Measurements from ENCODE around the gene MMD.
A peak's percentile ranks its signal among the peaks of the same experiment; 100 is the strongest.
"Not testable (repeated sequence)": the region's sequence is repeated elsewhere in the genome, so short reads cannot be mapped to it uniquely, and the experiment has no call there.

The MMD gene

DNA sequence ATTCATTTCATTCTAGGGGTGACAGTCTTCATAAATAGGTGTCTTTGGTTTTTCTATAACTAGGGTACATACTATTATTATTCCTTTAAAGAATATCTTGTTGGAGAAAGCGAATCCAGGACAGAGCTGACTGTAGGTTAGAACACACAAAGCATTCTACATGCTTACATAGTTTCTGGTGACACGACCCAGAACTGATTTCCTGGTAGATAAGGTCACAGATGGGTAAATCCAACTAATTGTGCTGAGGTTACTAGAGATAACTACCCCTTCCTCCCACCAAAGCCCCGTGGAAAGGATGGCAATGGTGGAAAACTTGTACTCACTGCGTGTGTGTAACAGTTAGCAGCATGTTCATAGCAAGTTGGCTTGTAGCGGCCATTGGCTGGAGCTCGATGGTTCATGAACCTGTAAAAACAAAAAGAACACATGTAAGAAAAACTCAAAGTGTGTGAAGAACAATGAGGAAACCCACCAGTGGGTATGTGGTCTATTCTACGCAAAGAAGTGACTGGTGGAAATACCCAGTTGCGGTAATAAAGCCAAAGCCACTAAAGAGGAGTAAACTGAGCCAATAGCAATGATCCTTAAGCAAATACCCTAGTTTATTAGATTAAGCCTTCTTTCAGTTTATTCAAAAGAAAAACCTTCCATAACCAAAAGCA is 7.7 kb downstream of the MMD start:
- no peak for DNase-seq (ENCODE audit: low read depth in 2 of 2)
- no peak overlapping the region for H3K4me3 ChIP-seq (replicated peaks in 1 of 2; ENCODE audit: low read depth in 2 of 2, low read length in 2 of 2)
- TF ChIP-seq, protein P1, sequence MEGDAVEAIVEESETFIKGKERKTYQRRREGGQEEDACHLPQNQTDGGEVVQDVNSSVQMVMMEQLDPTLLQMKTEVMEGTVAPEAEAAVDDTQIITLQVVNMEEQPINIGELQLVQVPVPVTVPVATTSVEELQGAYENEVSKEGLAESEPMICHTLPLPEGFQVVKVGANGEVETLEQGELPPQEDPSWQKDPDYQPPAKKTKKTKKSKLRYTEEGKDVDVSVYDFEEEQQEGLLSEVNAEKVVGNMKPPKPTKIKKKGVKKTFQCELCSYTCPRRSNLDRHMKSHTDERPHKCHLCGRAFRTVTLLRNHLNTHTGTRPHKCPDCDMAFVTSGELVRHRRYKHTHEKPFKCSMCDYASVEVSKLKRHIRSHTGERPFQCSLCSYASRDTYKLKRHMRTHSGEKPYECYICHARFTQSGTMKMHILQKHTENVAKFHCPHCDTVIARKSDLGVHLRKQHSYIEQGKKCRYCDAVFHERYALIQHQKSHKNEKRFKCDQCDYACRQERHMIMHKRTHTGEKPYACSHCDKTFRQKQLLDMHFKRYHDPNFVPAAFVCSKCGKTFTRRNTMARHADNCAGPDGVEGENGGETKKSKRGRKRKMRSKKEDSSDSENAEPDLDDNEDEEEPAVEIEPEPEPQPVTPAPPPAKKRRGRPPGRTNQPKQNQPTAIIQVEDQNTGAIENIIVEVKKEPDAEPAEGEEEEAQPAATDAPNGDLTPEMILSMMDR (IDR thresholded peaks at IDR 0.05; ENCODE audit: low read depth, low read length) = no peak

DNA sequence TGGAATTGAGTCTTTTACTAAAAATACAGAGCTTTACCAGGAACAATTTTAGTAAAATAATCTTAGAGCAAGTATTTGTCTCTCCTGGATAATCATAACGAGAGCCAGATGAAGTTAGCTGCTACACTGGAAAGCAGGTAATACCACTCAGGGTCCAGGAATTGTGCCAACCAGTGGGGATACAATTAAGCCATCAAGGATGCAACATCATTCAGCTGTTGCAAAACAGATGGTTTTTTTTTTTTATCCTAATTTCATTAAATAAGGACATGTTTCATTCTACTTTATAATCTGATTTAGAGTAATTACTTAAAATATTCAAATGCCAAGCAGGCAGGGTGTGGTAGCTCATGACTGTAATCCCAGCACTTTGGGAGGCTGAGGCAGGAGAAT is 10.2 kb downstream of the MMD start:
- DNase-seq (ENCODE audit: low read depth in 2 of 2) = no peak
- H3K4me3 ChIP-seq (replicated peaks in 1 of 2; ENCODE audit: low read depth in 2 of 2, low read length in 2 of 2) = no peak overlapping the region
- TF ChIP-seq, protein P1 (IDR thresholded peaks at IDR 0.05; ENCODE audit: low read depth, low read length) = no peak

DNA sequence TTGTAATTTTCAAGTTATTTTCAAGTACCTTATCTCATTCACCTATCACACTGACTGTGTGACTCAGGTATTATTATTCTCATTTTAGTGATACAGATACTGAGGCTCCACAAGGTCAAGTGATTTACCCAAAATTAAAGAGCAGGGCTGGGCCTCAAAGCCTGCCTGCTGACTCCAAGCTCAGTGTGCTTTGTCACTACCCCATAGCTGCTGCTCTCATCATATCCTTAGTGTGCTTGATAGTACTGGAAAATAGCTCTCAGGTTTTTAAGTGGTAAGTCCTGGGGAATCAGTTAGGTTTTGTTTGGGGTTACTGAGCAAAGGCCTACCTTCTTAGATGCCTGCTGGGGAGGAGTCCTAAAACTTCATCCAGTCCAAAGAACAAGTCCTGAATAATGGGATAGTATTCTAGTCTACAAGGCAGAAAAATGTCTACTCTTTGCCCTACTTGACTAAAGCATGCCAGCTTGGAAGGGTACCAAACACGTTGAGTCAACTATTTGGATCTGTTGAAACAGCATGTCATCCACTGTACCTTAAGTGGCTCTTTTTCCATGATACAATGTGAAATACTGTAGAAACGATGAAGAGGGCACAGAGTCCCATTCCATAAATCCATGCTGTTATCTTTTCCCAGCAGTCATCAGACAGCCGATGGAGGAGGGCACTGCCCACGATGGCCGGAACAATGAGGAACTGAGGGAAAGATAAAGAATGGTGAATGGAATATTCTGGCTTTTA is 10.7 kb downstream of the MMD start:
- TF ChIP-seq, protein P1 (IDR thresholded peaks at IDR 0.05; ENCODE audit: low read depth, low read length) = no peak
- peak in 1 of 2 donors; percentile 62 for DNase-seq (ENCODE audit: low read depth in 2 of 2)

DNA sequence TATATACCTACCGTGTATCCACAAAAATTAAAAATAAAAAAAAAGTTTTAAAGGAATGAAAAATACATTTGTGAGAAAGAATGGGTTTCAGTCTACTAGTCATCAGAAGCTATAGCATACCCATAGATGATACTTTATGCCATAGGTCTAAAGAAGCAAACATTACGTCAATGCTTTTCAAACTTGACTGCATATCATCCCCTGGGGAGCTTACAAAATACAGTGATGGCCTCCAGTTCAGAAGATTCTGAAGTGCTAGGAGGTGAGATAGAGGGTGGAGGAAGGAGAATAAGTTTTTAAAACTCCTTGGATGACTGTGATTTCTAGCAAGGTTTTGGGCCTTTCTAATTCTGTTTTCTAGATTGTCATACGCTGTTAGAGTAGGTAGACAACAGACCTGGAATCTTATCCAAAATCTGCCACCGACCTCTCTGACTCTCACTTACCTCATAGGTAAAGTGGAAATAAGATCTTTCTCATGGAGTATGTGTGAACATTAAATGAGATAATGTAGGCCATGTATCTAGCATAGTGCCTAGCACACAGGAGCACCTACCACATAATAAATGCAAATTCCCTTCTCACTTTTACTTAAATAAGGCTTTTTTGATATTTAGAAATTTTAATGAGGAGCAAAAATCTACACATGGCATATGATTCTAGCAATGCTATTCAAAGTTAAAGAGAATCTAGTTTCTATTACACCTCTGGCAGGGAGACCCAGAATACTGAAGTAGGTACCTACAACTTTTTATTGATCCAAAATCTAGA is 12.4 kb downstream of the MMD start:
- no peak overlapping the region for H3K4me3 ChIP-seq (replicated peaks in 1 of 2; ENCODE audit: low read depth in 2 of 2, low read length in 2 of 2)
- TF ChIP-seq, protein P1 (IDR thresholded peaks at IDR 0.05; ENCODE audit: low read depth, low read length) = no peak
- no peak for DNase-seq (ENCODE audit: low read depth in 2 of 2)

More for the DNA sequence above, 10.7 kb downstream of the MMD start:
- no peak overlapping the region for H3K4me3 ChIP-seq (replicated peaks in 1 of 2; ENCODE audit: low read depth in 2 of 2, low read length in 2 of 2)

DNA sequence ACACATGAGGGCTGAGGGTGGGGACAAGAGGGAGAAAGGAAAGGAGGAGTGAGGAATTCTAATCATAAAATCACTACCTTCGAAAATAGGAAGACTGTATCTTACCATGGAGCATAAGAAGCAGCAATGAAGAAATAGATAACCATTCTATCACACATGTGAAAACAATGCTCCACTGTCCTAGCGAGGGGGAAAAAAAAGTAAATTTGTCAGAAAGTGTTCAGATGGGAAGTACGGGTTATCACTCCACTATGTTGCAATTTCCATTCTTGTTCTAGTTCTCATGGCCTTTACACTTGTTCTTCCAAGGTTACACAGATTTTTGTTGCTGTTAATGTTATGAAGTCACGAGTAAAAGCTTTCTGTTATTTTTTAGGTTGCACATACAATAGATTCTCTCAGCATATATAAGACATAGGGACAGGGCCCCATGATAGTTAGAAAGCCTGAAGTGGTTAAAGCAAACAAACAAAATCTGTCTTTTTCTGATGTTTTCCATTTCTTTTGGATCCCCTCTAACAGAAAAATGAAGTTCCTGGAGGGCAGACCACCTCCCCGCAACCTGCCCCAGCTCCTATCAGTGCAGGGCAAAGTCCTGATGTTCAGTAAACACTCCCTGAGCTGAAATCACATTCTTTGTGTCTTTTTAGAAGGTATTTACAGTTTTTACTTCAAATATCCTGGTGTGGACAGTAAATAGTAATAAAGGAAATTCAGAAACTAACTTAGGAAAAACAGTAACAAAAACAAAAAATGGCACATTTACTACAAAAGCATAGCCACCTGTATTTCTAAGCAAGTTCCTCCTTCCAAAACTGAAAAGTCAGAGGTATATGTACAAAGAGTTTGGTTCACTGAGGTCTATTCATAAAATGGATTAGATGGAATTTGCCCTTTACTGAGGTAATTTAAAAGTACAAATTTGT is 13.7 kb downstream of the MMD start:
- H3K4me3 ChIP-seq (replicated peaks in 1 of 2; ENCODE audit: low read depth in 2 of 2, low read length in 2 of 2) = no peak overlapping the region
- DNase-seq (ENCODE audit: low read depth in 2 of 2) = peak in 1 of 2 donors; percentile 53
- TF ChIP-seq, protein P1 (IDR thresholded peaks at IDR 0.05; ENCODE audit: low read depth, low read length) = no peak

DNA sequence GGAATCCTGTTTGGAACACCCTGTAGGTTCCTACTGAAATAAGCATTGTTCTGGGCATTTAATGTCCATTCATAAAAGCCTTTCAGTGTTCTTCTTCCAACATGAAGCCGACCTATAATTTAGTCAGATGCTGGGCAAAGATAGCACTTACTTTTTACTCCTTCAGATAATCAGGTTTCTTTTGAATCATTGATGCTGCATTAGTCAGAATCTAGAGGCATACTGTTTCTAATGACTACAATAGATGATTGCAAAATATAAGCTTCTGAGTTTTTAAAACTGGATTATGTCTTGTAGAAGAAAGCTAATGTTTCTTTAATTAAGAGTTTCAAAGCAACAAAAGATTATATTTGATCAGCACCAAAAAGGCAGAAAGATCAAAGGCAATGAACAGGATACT is 16.0 kb downstream of the MMD start:
- DNase-seq (ENCODE audit: low read depth in 2 of 2) = no peak
- no peak overlapping the region for H3K4me3 ChIP-seq (replicated peaks in 1 of 2; ENCODE audit: low read depth in 2 of 2, low read length in 2 of 2)
- TF ChIP-seq, protein P1 (IDR thresholded peaks at IDR 0.05; ENCODE audit: low read depth, low read length) = no peak

DNA sequence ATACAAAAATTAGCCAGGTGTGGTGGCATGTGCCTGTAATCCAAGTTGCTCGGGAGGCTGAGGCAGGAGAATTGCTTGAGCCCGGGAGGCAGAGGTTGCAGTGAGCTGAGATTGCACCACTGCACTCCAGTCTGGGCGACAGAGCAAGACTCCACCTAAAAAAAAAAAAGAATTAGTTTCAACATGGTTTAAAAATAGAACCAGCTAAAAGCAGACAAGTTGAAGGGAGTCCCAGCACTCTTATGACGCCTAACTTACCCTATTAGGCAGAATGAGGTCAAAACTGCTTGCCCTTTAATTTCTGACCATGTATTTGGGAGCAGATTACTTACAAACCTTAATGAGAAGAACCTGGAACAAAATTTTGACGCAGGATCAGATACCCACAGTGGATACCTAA is 17.4 kb downstream of the MMD start:
- DNase-seq (ENCODE audit: low read depth in 2 of 2); H3K4me3 ChIP-seq (replicated peaks in 1 of 2; ENCODE audit: low read depth in 2 of 2, low read length in 2 of 2): not testable (repeated sequence)
